B cell (primary cell): ENCODE data around the gene LRRC8D.

Experiments
- CTCF ChIP-seq: fragments of 200-600 bp; IDR thresholded peaks from one replicate; pipeline ENCODE4 v1.8.0; 2022; ENCODE audit warnings: antibody characterized with exemption, mild to moderate bottlenecking
- EZH2 ChIP-seq: IDR thresholded peaks from 2 replicates; pipeline ENCODE4 v1.6.1; 2012; ENCODE audit warnings: borderline replicate concordance, low read depth, mild to moderate bottlenecking, moderate library complexity, low read length; ENCODE audit not compliant: insufficient read depth, poor library complexity, severe bottlenecking

GRCh38 chr1:89889323-89889615 is 68.4 kb downstream of the LRRC8D start:
- no peak for TF ChIP-seq CTCF
- no peak for TF ChIP-seq EZH2
